Calu3 (cell line): ENCODE data around the gene APH1B. TPM values are rescaled to one million over a fixed set of nuclear protein-coding genes. Genes with fewer than 3 reads are reported as not detected.

Source experiments
- BruUV-seq: library from RNA; stranded (reverse); fragments of 400-500 nt; replicated peaks from 2 replicates; lab custom pipeline; 2021; lab: Mats Ljungman, UMichigan
- CTCF ChIA-PET: fragments of 300-600 bp; sonication (Branson Sonifier 250); formaldehyde crosslinking; loops from one replicate; lab custom pipeline; 2022; ENCODE audit warnings: antibody characterized with exemption; lab: Charles Lee
- DNase-seq: peaks from one replicate; pipeline ENCODE4 v3.0.0; 2022
- H3K27ac Mint-ChIP-seq: one replicate; pipeline ENCODE4 v1.8.0; 2022; ENCODE audit warnings: mixed read lengths; ENCODE audit not compliant: unreplicated experiment
- H3K27me3 Mint-ChIP-seq: one replicate; pipeline ENCODE4 v1.8.0; 2022; ENCODE audit warnings: mixed read lengths; ENCODE audit not compliant: unreplicated experiment
- H3K36me3 Mint-ChIP-seq: one replicate; pipeline ENCODE4 v1.8.0; 2022; ENCODE audit warnings: mild to moderate bottlenecking, moderate library complexity, mixed read lengths; ENCODE audit not compliant: insufficient read depth, unreplicated experiment
- H3K4me1 Mint-ChIP-seq: one replicate; pipeline ENCODE4 v1.8.0; 2022; ENCODE audit warnings: mild to moderate bottlenecking, low read depth, mixed read lengths; ENCODE audit not compliant: unreplicated experiment
- H3K4me3 Mint-ChIP-seq: one replicate; pipeline ENCODE4 v1.8.0; 2022; ENCODE audit warnings: mild to moderate bottlenecking, low read depth, moderate library complexity, mixed read lengths; ENCODE audit not compliant: unreplicated experiment
- H3K9me3 Mint-ChIP-seq: one replicate; pipeline ENCODE4 v1.8.0; 2022; ENCODE audit warnings: low read depth, mixed read lengths; ENCODE audit not compliant: unreplicated experiment
- CTCF ChIP-seq: fragments of 200-600 bp; IDR thresholded peaks from one replicate; pipeline ENCODE4 v1.8.0; 2022; ENCODE audit warnings: antibody characterized with exemption; ENCODE audit not compliant: unreplicated experiment
- intact Hi-C: fragments of 100-400 bp; cut with micrococcal nuclease; formaldehyde crosslinking; loops from one replicate; pipeline ENCODE4 v1.10.0; 2022; ENCODE audit not compliant: unreplicated experiment
- total RNA-seq: library from RNA; stranded (reverse); gene quantifications from 2 replicates; pipeline ENCODE4 v1.2.3, GENCODE V29; 2022

The APH1B gene
- total RNA-seq, 1 experiment from 2014 or later: 11.4 TPM

- CTCF ChIA-PET: interaction anchor here (1.2 kb wide), 1 partner anchor 9 kb away, joined by 3 read pairs; no protein-coding TSS in a partner anchor
- no peak overlapping the region for H3K4me3 Mint-ChIP-seq
- H3K27me3 Mint-ChIP-seq: no peaks in the 10 kb centered on the region
- DNase-seq: no peak
- H3K27ac Mint-ChIP-seq: no peak overlapping the region
- no TSS peak for BruUV-seq
- H3K36me3 Mint-ChIP-seq: peaks cover 5% of the 10 kb centered on the region
- peaks cover 59% of the 10 kb centered on the region for H3K4me1 Mint-ChIP-seq
- intact Hi-C loops: no loop called here
- no peaks in the 10 kb centered on the region for H3K9me3 Mint-ChIP-seq
- no peak for TF ChIP-seq CTCF
Observed at GRCh38 chr15:63353261-63353660, 75.9 kb downstream of the APH1B start.

GRCh38 chr15:63353887-63354286 is 76.5 kb downstream of the APH1B start:
- H3K27ac Mint-ChIP-seq: no peak overlapping the region
- peaks cover 53% of the 10 kb centered on the region for H3K4me1 Mint-ChIP-seq
- intact Hi-C loops: no loop called here
- H3K27me3 Mint-ChIP-seq: no peaks in the 10 kb centered on the region
- CTCF ChIA-PET: interaction anchor here (1.2 to 1.5 kb wide), 2 partner anchors 10 to 147 kb away, joined by 3 read pairs; no protein-coding TSS in a partner anchor
- H3K36me3 Mint-ChIP-seq: peaks cover 5% of the 10 kb centered on the region
- no peaks in the 10 kb centered on the region for H3K9me3 Mint-ChIP-seq
- peak; percentile 44 for DNase-seq
- no peak for TF ChIP-seq CTCF
- no peak overlapping the region for H3K4me3 Mint-ChIP-seq
- BruUV-seq: no TSS peak

GRCh38 chr15:63354821-63355650 is 77.6 kb downstream of the APH1B start:
- H3K27ac Mint-ChIP-seq: peak overlapping the region; percentile 4
- no peaks in the 10 kb centered on the region for H3K9me3 Mint-ChIP-seq
- TF ChIP-seq CTCF: no peak
- DNase-seq: no peak
- H3K4me3 Mint-ChIP-seq: no peak overlapping the region
- CTCF ChIA-PET: interaction anchor here (1.5 kb wide), 1 partner anchor 146 kb away, joined by 3 read pairs; no protein-coding TSS in a partner anchor
- peaks cover 5% of the 10 kb centered on the region for H3K36me3 Mint-ChIP-seq
- no TSS peak for BruUV-seq
- peaks cover 42% of the 10 kb centered on the region for H3K4me1 Mint-ChIP-seq
- no peaks in the 10 kb centered on the region for H3K27me3 Mint-ChIP-seq
- intact Hi-C loops: no loop called here

GRCh38 chr15:63357061-63357460 is 79.7 kb downstream of the APH1B start:
- Mint-ChIP-seq H3K4me3 (no peak overlapping the region), H3K27ac (no peak overlapping the region), H3K27me3 (no peaks in the 10 kb centered on the region), H3K4me1 (peaks cover 37% of the 10 kb centered on the region), H3K36me3 (peaks cover 5% of the 10 kb centered on the region), H3K9me3 (no peaks in the 10 kb centered on the region)
- intact Hi-C loops: no loop called here
- CTCF ChIA-PET: no interaction called here
- no peak for TF ChIP-seq CTCF
- no TSS peak for BruUV-seq
- DNase-seq: no peak
